ENCODE results near the gene SMC1B. TPM values are rescaled to one million over a fixed set of nuclear protein-coding genes. Genes with fewer than 3 reads are reported as not detected.
A peak's percentile ranks its signal among the peaks of the same experiment; 100 is the strongest.

SMC1B gene
- total RNA-seq, 1 donor from 2014 or later = not detected

- TF ChIP-seq, protein P1, sequence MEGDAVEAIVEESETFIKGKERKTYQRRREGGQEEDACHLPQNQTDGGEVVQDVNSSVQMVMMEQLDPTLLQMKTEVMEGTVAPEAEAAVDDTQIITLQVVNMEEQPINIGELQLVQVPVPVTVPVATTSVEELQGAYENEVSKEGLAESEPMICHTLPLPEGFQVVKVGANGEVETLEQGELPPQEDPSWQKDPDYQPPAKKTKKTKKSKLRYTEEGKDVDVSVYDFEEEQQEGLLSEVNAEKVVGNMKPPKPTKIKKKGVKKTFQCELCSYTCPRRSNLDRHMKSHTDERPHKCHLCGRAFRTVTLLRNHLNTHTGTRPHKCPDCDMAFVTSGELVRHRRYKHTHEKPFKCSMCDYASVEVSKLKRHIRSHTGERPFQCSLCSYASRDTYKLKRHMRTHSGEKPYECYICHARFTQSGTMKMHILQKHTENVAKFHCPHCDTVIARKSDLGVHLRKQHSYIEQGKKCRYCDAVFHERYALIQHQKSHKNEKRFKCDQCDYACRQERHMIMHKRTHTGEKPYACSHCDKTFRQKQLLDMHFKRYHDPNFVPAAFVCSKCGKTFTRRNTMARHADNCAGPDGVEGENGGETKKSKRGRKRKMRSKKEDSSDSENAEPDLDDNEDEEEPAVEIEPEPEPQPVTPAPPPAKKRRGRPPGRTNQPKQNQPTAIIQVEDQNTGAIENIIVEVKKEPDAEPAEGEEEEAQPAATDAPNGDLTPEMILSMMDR (IDR thresholded peaks at IDR 0.05; ENCODE audit: unreplicated experiment) = no peak
- Mint-ChIP-seq H3K4me3 (ENCODE audit: low read depth) (peak within 1 kb of the TSS; percentile 82), H3K27me3 (peaks cover 5% of the 10 kb centered on the region), H3K4me1 (ENCODE audit: low read depth) (peaks cover 36% of the 10 kb centered on the region), H3K36me3 (ENCODE audit: insufficient read depth) (no peaks in the 10 kb centered on the region), H3K27ac (peak within 1 kb of the TSS; percentile 95), H3K9me3 (ENCODE audit: low read depth) (no peaks in the 10 kb centered on the region)
- DNase-seq (ENCODE audit: low spot score, unreplicated experiment) = peak; percentile 100
Measured at GRCh38 chr22:45309422-45310227, 103.8 kb downstream of the SMC1B start, which contains the start of gene FAM118A. FAM118A (plus strand) TSS chr22:45309934; CDS start chr22:45322380, 12,446 bp downstream.

GRCh38 chr22:45308957-45309421, 104.4 kb downstream of the SMC1B start:
- no peaks in the 10 kb centered on the region for H3K9me3 Mint-ChIP-seq (ENCODE audit: low read depth)
- H3K4me1 Mint-ChIP-seq (ENCODE audit: low read depth) = peaks cover 30% of the 10 kb centered on the region
- peak overlapping the region; percentile 74 for H3K4me3 Mint-ChIP-seq (ENCODE audit: low read depth)
- peaks cover 5% of the 10 kb centered on the region for H3K27me3 Mint-ChIP-seq
- TF ChIP-seq, protein P1 (IDR thresholded peaks at IDR 0.05; ENCODE audit: unreplicated experiment) = no peak
- peak overlapping the region; percentile 95 for H3K27ac Mint-ChIP-seq
- DNase-seq (ENCODE audit: low spot score, unreplicated experiment) = no peak
- H3K36me3 Mint-ChIP-seq (ENCODE audit: insufficient read depth) = no peaks in the 10 kb centered on the region

DNA sequence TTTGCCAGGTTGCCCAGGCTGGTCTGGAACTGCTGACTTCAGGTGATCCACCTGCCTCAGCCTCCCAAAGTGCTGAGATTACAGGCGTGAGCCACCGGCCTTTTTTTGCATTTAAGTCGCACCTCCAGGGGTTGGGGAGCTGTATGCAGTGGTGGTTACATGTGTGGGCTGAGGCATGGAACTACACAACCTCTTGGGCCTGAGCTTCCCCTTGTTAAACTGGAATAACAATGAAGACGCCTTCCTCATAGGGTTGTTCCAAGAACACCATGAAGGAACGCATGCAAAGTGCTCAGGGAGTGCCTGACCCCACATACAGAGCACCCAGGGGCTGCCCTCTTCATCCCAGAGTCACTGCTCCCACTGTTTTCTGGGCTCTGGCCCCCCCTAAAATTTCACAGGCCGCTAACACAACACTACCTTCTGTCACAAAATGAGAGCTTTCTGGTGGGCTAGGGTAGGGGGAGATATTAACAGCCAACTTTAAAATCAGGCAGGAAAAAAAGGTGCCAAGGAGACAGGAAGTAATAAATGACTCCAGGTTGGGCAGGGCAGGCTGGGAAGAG, 104.9 kb downstream of the SMC1B start:
- no peaks in the 10 kb centered on the region for H3K36me3 Mint-ChIP-seq (ENCODE audit: insufficient read depth)
- H3K9me3 Mint-ChIP-seq (ENCODE audit: low read depth) = no peaks in the 10 kb centered on the region
- H3K27ac Mint-ChIP-seq = peak overlapping the region; percentile 95

DNA sequence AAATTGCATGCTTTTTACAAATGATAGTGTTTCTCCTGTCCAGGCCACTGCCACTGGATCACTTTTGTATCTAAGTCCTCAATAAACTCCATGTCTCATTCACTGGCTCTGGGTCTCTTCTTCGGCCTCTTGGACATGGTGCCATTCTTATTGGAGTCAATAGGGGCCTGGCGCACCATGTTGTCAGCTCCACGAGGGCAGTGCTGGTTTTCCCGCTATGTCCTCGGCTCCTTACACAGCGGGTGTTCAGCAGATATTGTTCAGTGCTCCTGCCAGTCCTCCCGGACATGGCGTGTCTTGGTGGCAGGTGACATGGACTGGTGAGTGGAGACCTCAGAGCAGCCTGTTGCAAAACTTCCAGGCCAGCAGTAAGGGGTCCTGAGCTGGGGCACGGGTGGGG, 107.3 kb downstream of the SMC1B start:
- H3K9me3 Mint-ChIP-seq (ENCODE audit: low read depth) = no peaks in the 10 kb centered on the region
- H3K4me3 Mint-ChIP-seq (ENCODE audit: low read depth) = no peak overlapping the region
- H3K36me3 Mint-ChIP-seq (ENCODE audit: insufficient read depth) = no peaks in the 10 kb centered on the region
- peaks cover 5% of the 10 kb centered on the region for H3K27me3 Mint-ChIP-seq
- DNase-seq (ENCODE audit: low spot score, unreplicated experiment) = no peak
- peaks cover 16% of the 10 kb centered on the region for H3K4me1 Mint-ChIP-seq (ENCODE audit: low read depth)
- TF ChIP-seq, protein P1 (IDR thresholded peaks at IDR 0.05; ENCODE audit: unreplicated experiment) = no peak
- no peak overlapping the region for H3K27ac Mint-ChIP-seq

More for the DNA sequence above, 104.9 kb downstream of the SMC1B start:
- H3K4me1 Mint-ChIP-seq (ENCODE audit: low read depth) = peaks cover 26% of the 10 kb centered on the region
- peaks cover 5% of the 10 kb centered on the region for H3K27me3 Mint-ChIP-seq
- TF ChIP-seq, protein P1 (IDR thresholded peaks at IDR 0.05; ENCODE audit: unreplicated experiment) = no peak
- no peak for DNase-seq (ENCODE audit: low spot score, unreplicated experiment)
- H3K4me3 Mint-ChIP-seq (ENCODE audit: low read depth) = peak overlapping the region; percentile 74

DNA sequence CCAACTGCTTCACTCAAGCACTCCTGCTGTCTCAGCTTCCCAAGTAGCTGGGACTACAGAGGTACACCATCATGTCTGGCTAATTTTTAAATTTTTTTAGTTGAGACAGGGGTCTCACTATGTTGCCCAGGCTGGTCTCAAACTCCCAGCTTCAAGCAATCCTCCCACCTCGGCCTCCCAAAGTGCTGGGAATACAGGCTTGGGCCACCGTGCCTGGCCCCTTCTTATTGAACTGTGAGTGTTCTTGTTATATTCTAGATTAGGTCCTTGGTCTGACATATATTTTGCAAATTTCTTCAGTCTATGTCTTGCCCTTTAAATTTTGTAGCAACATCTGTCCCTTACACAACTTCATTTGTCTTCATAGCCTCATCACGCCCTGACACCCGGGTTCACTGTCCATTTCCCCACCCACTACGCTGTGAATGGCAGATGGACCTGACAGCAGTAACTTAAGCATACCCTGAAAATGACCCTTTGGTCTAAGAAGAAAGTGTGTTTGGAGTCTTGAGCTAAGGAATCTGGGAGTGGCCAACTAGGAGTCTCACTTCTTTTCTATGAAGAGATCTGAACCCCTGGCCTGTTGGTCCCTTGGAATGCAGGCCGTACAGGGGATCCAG, 107.8 kb downstream of the SMC1B start:
- Mint-ChIP-seq H3K4me1 (ENCODE audit: low read depth) (peaks cover 10% of the 10 kb centered on the region), H3K27me3 (no peaks in the 10 kb centered on the region), H3K36me3 (ENCODE audit: insufficient read depth) (no peaks in the 10 kb centered on the region), H3K4me3 (ENCODE audit: low read depth) (no peak overlapping the region), H3K9me3 (ENCODE audit: low read depth) (no peaks in the 10 kb centered on the region), H3K27ac (no peak overlapping the region)
- TF ChIP-seq, protein P1 (IDR thresholded peaks at IDR 0.05; ENCODE audit: unreplicated experiment) = no peak
- DNase-seq (ENCODE audit: low spot score, unreplicated experiment) = no peak
